Pancreas (tissue), 10 donors: Measurements from ENCODE around the gene VILL. TPM values are rescaled to one million over a fixed set of nuclear protein-coding genes. Genes with fewer than 3 reads are reported as not detected.

Source experiments
- ATAC-seq, 4 donors: fragments of 200-7000 bp; cut with Tn5 transposase; one replicate each; pipeline versions ENCODE4 v1.8.0 to v1.9.1; 2020; ENCODE audit warnings: mild to moderate bottlenecking in 4 of 4, moderate library complexity in 4 of 4
- DNase-seq, 6 donors: peaks; one replicate each; pipeline ENCODE4 v3.0.0-alpha.2; 2020
- FAIRE-seq: peaks from 2 replicates; lab custom pipeline; 2012; peaks lifted over from hg19 to GRCh38; lab: Jason Lieb, UNC
- H3K27ac ChIP-seq, 4 donors: fragments of 200-600 bp; sonication (generic); 1 replicate in 3 of 4; 2 replicates in 1 of 4; pipeline versions ENCODE4 v1.5.0 to v1.8.0; 2020
- H3K27me3 ChIP-seq, 4 donors: fragments of 200-600 bp; one replicate each; pipeline ENCODE4 v1.8.0; 2021
- H3K36me3 ChIP-seq, 3 donors: fragments of 200-600 bp; sonication (generic) in 1 of 3; one replicate each; pipeline versions ENCODE4 v1.5.0 to v1.8.0; 2020 to 2021
- H3K4me1 ChIP-seq, 3 donors: fragments of 200-600 bp; one replicate each; pipeline ENCODE4 v1.8.0; 2021
- H3K4me3 ChIP-seq, 4 donors: fragments of 200-600 bp; sonication (generic) in 2 of 4; one replicate each; pipeline versions ENCODE4 v1.5.0 to v1.8.0; 2020 to 2021
- H3K9me3 ChIP-seq, 4 donors: fragments of 200-600 bp; one replicate each; pipeline ENCODE4 v1.8.0; 2021
- WGBS, 2 donors: extraction: QIAGEN DNeasy Blood & Tissue Kit; methylation state at CpG; one replicate each; pipeline ENCODE4 v1.1.7; 2013; 5-methylcytosine and 5-hydroxymethylcytosine counted together
- intact Hi-C, 3 donors: fragments of 100-400 bp; cut with DNase I; formaldehyde crosslinking; loops; one replicate each; pipeline versions ENCODE4 v1.11.1 to v1.14.2; 2022
- polyA plus RNA-seq, 2 donors: library from polyadenylated mRNA; stranded (reverse); fragments of 200-250 nt; gene quantifications; one replicate each; pipeline ENCODE4 v1.2.3, GENCODE V29; 2013
- total RNA-seq, 6 donors: library from RNA; stranded (reverse); fragmentation: NEBNext Ultra II Directional in 4 of 6; extraction: Animal tissue kit (Norgen Biotek cat#: 25700) in 4 of 6; gene quantifications; one replicate each; pipeline versions ENCODE4 v1.2.1 to v1.2.4, GENCODE V29; 2021 to 2023
- TF ChIP-seq, protein P1 (sequence below), 4 donors: fragments of 200-600 bp; sonication (generic) in 3 of 4; IDR thresholded peaks; one replicate each; pipeline versions ENCODE4 v1.5.0 to v1.8.0; 2021; ENCODE audit warnings: antibody characterized with exemption in 4 of 4
- donor health status: healthy with polysubstance abuse.
- donor health status: DM: no; HTN: no; CAD: no; lungs with moderate emphysema.
- donor health status: DM: no; HTN: no; CAD: no.
- donor health status: control.
- donor health status: control.
- donor health status: Bipolar disorder and iron deficiency.
- donor health status: DM: yes; HTN: yes; CAD: no.
- donor health status: DM: no; HTN: no; CAD: no.
- donor health status: DM: no; HTN: no; CAD: no.
- donor health status: DM: yes; HTN: yes; CAD: no.

Gene VILL
- total and polyA plus RNA-seq, 8 donors: 1.2 to 7.0 (median 3.8) TPM

GRCh38 chr3:37982331-37982730 is 8.3 kb upstream of the VILL start:
- 50 to 57% methylated on average over 1 of the region's 1 CpG for WGBS, 2 donors
- no peak for FAIRE-seq
- H3K36me3 ChIP-seq: peaks cover 0 to 5% (median under 1%) of the 10 kb centered on the region in 3 donors
- no peak overlapping the region for H3K27ac ChIP-seq
- DNase-seq: no peak
- TF ChIP-seq, protein P1, sequence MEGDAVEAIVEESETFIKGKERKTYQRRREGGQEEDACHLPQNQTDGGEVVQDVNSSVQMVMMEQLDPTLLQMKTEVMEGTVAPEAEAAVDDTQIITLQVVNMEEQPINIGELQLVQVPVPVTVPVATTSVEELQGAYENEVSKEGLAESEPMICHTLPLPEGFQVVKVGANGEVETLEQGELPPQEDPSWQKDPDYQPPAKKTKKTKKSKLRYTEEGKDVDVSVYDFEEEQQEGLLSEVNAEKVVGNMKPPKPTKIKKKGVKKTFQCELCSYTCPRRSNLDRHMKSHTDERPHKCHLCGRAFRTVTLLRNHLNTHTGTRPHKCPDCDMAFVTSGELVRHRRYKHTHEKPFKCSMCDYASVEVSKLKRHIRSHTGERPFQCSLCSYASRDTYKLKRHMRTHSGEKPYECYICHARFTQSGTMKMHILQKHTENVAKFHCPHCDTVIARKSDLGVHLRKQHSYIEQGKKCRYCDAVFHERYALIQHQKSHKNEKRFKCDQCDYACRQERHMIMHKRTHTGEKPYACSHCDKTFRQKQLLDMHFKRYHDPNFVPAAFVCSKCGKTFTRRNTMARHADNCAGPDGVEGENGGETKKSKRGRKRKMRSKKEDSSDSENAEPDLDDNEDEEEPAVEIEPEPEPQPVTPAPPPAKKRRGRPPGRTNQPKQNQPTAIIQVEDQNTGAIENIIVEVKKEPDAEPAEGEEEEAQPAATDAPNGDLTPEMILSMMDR (IDR thresholded peaks at IDR 0.05): no peak
- H3K4me1 ChIP-seq: peaks cover 23 to 24% (median 23%) of the 10 kb centered on the region in 3 donors
- ATAC-seq: no peak
- H3K9me3 ChIP-seq: no peaks in the 10 kb centered on the region
- intact Hi-C loops: no loop called here
- H3K27me3 ChIP-seq: no peaks in the 10 kb centered on the region
- H3K4me3 ChIP-seq: no peak overlapping the region

- 72 to 75% methylated on average over 7 of the region's 7 CpGs for WGBS, 2 donors
Measured at GRCh38 chr3:37984051-37984450, 6.5 kb upstream of the VILL start.

GRCh38 chr3:37984596-37984995 is 6.0 kb upstream of the VILL start:
- FAIRE-seq (no peak), ATAC-seq (no peak), DNase-seq (peak in 1 of 6 donors; percentile 12)
- TF ChIP-seq, protein P1 (IDR thresholded peaks at IDR 0.05): no peak
- peaks cover 25 to 28% (median 26%) of the 10 kb centered on the region in 3 donors for H3K4me1 ChIP-seq
- H3K36me3 ChIP-seq: peaks cover 0 to 5% (median 0%) of the 10 kb centered on the region in 3 donors
- 89 to 93% methylated on average over 7 of the region's 7 CpGs for WGBS, 2 donors
- H3K27ac ChIP-seq: peak overlapping the region in 1 of 4 donors; percentile 87
- no peaks in the 10 kb centered on the region for H3K27me3 ChIP-seq
- intact Hi-C loops: no loop called here
- H3K9me3 ChIP-seq: no peaks in the 10 kb centered on the region
- H3K4me3 ChIP-seq: no peak overlapping the region

More at GRCh38 chr3:37984051-37984450, 6.5 kb upstream of the VILL start:
- DNase-seq (peak in 1 of 6 donors; percentile 6), ATAC-seq (no peak), FAIRE-seq (no peak)
- H3K36me3 ChIP-seq: peaks cover 0 to 5% (median 0%) of the 10 kb centered on the region in 3 donors
- H3K4me1 ChIP-seq: peaks cover 25 to 28% (median 26%) of the 10 kb centered on the region in 3 donors
- H3K27ac ChIP-seq: no peak overlapping the region
- no peaks in the 10 kb centered on the region for H3K27me3 ChIP-seq
- TF ChIP-seq, protein P1 (IDR thresholded peaks at IDR 0.05): no peak
- H3K9me3 ChIP-seq: no peaks in the 10 kb centered on the region
- intact Hi-C loops: no loop called here
- no peak overlapping the region for H3K4me3 ChIP-seq

GRCh38 chr3:37985637-37986320 is 4.8 kb upstream of the VILL start:
- no peak overlapping the region for H3K4me3 ChIP-seq
- peaks cover 0 to 5% (median 0%) of the 10 kb centered on the region in 3 donors for H3K36me3 ChIP-seq
- peak overlapping the region; percentile 59 to 87 (median 62) for H3K27ac ChIP-seq
- ATAC-seq (peak; percentile 77 to 86 (median 80)), FAIRE-seq (no peak), DNase-seq (peak; percentile 75 to 93 (median 92))
- 35 to 38% methylated on average over 8 of the region's 8 CpGs for WGBS, 2 donors
- intact Hi-C loops: no loop called here
- H3K4me1 ChIP-seq: peaks cover 25 to 28% (median 26%) of the 10 kb centered on the region in 3 donors
- TF ChIP-seq, protein P1 (IDR thresholded peaks at IDR 0.05): no peak
- no peaks in the 10 kb centered on the region for H3K9me3 ChIP-seq
- no peaks in the 10 kb centered on the region for H3K27me3 ChIP-seq
